T47D (cell line): ENCODE results near the gene PLD6.
"Not testable (repeated sequence)": the region's sequence is repeated elsewhere in the genome, so short reads cannot be mapped to it uniquely, and the experiment has no call there.

Experiments used
- DNase-seq, 2 experiments: peaks; one replicate each; pipeline versions ENCODE4 v3.0.0 to v3.0.0-alpha.2; 2011 to 2012; ENCODE audit warnings: low read depth in 1 of 2, low spot score in 1 of 2
- JUND ChIP-seq: IDR thresholded peaks from 2 replicates; pipeline ENCODE4 v1.6.1; 2012; ENCODE audit warnings: low read depth
- in situ Hi-C: cut with HindIII; loops from 2 replicates; pipeline ENCODE4 v1.10.0; 2016; ENCODE audit warnings: low sequenced_read_pairs, low pct_unique_long_range_greater_than_20kb

PLD6 gene

GRCh38 chr17:17186551-17187505 lies 19.3 kb downstream of the PLD6 start:
- in situ Hi-C loops, result no loop called here
- no peak for DNase-seq
- TF ChIP-seq JUND, result no peak

DNA sequence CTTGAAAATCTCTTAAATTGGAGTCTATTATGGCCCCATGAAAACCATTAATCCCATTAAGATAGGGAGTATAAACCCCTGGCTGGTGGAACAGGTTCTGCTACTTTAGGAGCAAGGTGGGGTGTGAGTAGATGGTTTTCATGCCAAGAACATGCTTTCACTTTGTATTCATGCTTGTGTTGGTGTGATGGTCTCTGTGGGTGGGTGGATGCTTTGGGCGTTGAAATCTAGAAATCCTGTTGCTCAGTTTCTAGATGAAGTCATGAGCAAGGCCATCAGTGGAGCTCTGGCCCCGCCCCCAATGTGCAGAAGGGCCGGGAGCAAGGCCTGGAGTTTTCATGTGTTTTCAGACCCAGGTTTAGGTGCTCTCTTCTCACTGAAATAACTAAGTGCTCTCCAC lies 20.1 kb downstream of the PLD6 start:
- TF ChIP-seq JUND, result no peak
- peak in 1 of 2 experiments; percentile 9 for DNase-seq
- in situ Hi-C loops, result no loop called here

- DNase-seq, in situ Hi-C loops: not testable (repeated sequence)
Measured at GRCh38 chr17:17184985-17185757, 21.0 kb downstream of the PLD6 start.

DNA sequence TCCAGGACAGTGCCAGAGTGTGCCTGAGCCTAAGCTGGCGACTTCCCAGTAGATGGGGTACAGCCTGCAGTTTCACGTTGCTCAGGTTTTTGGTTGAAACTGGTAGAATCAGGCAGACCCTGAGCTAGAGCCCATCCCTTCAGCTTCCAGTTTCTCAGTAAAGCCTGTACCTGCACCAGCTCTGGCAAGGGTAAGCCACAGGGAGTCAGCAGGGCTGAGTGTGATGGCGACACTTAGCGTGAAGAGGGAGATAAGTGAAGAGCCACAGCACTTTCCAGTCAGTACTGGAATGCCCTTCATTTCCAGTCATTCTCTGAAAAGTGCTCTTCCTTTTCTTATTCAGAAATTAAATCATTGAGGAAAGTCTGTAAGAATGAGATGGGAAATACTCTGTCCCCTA lies 22.4 kb downstream of the PLD6 start:
- in situ Hi-C loops, result no loop called here
- no peak for TF ChIP-seq JUND
- DNase-seq, result no peak

- TF ChIP-seq JUND, result no peak
- DNase-seq, result no peak
- in situ Hi-C loops, result no loop called here
Measured at GRCh38 chr17:17182598-17183136, 23.5 kb downstream of the PLD6 start.

DNA sequence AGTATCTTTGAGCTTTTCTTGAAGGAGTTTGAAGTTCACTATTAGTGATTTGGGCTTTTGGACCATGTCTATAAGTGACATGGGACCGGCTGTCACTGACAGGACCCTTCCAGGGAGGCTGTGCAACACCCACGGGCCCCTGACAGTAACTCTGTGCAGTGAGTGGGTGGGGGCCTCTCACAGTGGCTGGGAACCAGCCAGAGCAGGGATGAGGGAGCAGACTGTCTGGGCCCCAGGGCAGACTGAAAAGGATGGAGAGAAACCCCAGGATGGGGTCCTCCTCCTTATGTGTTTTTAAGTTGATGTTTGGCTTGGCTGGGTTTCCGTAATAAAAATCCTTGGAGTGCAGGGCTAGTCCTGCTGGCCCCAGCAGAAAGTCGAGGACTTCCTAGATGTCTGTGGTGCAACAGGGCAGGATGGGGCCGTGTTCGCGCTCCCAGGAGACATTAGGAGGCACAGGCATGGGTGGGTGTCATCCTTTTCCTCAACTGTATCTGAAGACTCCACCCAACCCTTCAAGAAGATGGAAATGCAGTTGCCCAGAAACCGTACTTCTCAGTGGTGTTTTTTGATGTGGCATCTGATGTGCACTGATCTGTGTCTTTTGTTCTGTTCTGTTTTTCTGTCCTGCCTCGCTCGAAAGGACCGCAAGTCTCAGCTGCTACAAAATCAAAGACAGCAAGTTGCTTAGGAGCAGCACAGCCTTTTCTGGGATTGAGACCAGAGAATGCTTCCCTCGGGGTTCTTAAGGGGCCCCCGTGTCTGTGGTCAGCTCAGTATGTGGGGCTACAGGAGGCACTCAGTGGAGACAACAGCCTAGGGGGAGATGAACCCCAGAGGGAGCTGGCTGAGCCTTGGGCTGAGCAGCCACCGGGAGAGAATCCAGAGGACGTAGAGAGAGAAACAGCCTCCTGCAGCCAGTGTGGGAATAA lies 24.2 kb downstream of the PLD6 start:
- no peak for TF ChIP-seq JUND
- in situ Hi-C loops, result no loop called here
- no peak for DNase-seq

- TF ChIP-seq JUND, result no peak
- in situ Hi-C loops, result no loop called here
- no peak for DNase-seq
Measured at GRCh38 chr17:17180741-17181525, 25.2 kb downstream of the PLD6 start.

DNA sequence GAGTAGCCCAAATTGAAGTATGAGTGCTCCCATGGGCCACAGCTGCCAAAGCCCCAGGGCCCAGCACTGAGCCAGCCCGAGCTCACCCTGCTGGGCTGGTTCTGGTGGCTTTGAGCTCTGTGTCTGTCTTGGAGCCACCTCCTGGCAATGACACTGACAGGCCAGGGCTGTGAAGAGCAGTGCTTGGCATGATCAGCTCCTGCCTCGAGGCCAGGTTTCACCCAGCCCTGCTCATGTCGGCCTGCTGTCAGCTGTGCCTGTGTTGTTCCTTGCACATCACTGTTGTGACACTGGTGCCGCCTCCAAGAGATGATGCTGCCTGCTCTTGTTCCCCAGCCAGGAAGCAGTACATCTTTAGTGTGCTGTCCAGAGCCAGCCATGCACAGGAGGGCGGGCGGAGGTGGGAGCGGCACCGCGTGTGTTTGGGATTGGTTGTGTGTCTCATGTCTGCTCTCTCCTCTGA lies 26.0 kb downstream of the PLD6 start:
- TF ChIP-seq JUND, result no peak
- peak; percentile 58 to 64 for DNase-seq
- in situ Hi-C loops, result no loop called here

- in situ Hi-C loops, result no loop called here
- no peak for TF ChIP-seq JUND
- DNase-seq, result no peak
Measured at GRCh38 chr17:17179371-17179827, 26.7 kb downstream of the PLD6 start.

- no peak for DNase-seq
- in situ Hi-C loops, result no loop called here
Measured at GRCh38 chr17:17177176-17177575, 29.0 kb downstream of the PLD6 start.

DNA sequence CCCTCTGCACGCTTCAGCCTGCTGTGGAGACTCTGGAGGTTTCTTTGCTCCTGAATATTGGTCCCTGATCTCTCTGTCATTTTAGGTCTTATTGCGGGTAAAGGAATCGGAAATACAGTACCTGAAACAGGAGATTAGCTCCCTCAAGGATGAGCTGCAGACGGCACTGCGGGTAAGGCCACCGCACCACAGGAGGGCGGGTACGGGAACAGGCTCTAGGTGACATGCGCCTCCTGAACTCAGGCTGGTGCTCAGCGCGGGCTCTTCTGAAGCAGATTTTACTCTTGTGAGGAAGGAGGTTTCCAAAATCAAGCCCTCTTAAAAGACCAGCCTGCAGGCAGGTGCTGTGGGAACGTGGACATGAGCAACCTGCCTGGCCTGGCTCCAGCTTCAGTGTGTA lies 29.8 kb downstream of the PLD6 start:
- no peak for DNase-seq
- in situ Hi-C loops, result no loop called here
- TF ChIP-seq JUND, result no peak

More at GRCh38 chr17:17177176-17177575, 29.0 kb downstream of the PLD6 start:
- TF ChIP-seq JUND, result no peak

GRCh38 chr17:17175917-17176316 lies 30.2 kb downstream of the PLD6 start:
- in situ Hi-C loops, result no loop called here
- TF ChIP-seq JUND, result no peak
- no peak for DNase-seq
